ENCODE measurements around the gene UNKL.

UNKL gene

DNA sequence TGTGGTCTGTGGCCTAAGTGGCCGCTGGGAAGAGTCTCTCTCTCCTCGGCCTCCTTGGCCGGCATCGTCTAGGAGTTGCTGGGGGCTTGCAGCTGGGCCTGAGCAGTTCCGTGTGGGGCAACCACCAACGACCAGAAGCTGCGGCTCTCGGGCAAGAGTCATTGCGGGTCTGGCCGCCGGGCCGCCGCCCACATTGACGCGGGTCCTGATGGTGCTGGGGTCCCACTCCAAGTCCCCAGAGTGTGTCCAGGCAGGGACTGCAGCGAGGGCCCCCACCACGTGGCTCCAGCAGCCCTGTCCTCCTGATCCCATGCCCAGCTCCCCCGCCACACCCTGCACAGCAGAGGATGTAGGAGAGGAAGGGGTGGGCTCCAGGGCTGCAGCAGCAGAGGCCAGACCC, 30.9 kb downstream of the UNKL start:
- no peaks in the 10 kb centered on the region for H3K9me3 ChIP-seq (ENCODE audit: control insufficient read depth, insufficient read depth, low read depth, low read length)
- ChIA-PET POLR2A (interaction anchor here (0.7 kb wide), 1 partner anchor 17 kb away, joined by 4 read pairs; no protein-coding TSS in a partner anchor), CTCF (no interaction called here)
- H3K27ac ChIP-seq (ENCODE audit: extremely low read depth, low read depth, low read length): no peak overlapping the region
- H3K4me1 ChIP-seq (ENCODE audit: control insufficient read depth, insufficient read depth, low read length): 0 out of 2 replicates have a peak, but pooled peaks cover 2% of the 10 kb centered on the region
- TF ChIP-seq ZNF624 (tag by site-specific recombination; IDR thresholded peaks at IDR 0.05) (no peak), MZF1 (tag by site-specific recombination; IDR thresholded peaks at IDR 0.05; ENCODE audit: borderline replicate concordance) (no peak), ZNF48 (tag by site-specific recombination; IDR thresholded peaks at IDR 0.05) (no peak), SP7 (tag by site-specific recombination; IDR thresholded peaks at IDR 0.05) (no peak), TRIM28 (IDR thresholded peaks at IDR 0.05; ENCODE audit: borderline replicate concordance, low read length) (no peak), ZNF274 (IDR thresholded peaks at IDR 0.05; ENCODE audit: low read length) (no peak), ZNF274 (tag by site-specific recombination; IDR thresholded peaks at IDR 0.05; ENCODE audit: borderline replicate concordance) (no peak), ZNF24 (tag by site-specific recombination; IDR thresholded peaks at IDR 0.05) (no peak)
- peaks cover 0 to 18% of the 10 kb centered on the region in 2 experiments; a peak in 1 of 3 replicates for H3K36me3 ChIP-seq (ENCODE audit: control insufficient read depth in 2 of 2, insufficient read depth in 1 of 2, low read length in 2 of 2)
- H3K4me3 ChIP-seq (ENCODE audit: low read depth, low read length): no peak overlapping the region

DNA sequence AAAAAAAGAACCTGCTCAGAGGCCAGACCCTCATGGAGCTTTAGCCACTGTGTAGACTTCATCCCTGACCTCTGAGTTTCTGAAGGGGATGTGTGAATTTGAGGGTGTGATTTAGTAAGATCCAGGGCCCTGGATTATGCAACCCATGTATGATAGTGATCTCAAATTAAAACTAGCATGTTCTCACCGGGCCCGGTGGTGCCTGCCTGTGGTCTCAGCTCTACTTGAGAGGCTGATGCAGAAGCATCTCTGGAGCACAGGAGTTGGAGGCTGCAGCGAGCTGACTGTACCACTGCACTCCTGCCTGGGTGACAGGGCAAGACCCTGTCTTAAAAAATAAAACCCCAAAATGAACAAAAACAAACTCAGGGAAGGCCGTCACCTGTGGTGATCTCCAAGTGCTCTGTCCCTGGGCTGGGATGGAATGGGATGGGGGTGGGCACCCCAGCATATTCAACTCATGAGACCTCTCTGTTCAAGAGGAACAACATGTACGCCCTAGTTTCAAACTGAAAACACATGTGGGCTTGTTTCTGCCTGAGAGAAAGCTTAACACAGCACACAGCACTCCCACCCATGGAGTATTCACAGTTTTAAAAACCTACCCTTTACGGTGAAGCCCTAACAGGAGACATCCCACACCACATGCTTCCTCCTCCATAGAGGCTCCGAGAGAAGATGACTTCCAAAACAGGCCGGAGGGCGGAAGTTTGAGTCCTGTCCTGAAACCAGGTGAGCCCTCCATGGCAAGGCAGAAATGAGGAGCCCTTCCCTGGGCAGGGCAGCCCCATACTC, 32.7 kb downstream of the UNKL start:
- POLR2A ChIA-PET: no interaction called here
- peaks cover 0 to 11% of the 10 kb centered on the region in 2 experiments; a peak in 1 of 3 replicates for H3K36me3 ChIP-seq (ENCODE audit: control insufficient read depth in 2 of 2, insufficient read depth in 1 of 2, low read length in 2 of 2)
- H3K4me3 ChIP-seq (ENCODE audit: low read depth, low read length): no peak overlapping the region
- H3K9me3 ChIP-seq (ENCODE audit: control insufficient read depth, insufficient read depth, low read depth, low read length): no peaks in the 10 kb centered on the region
- CTCF ChIA-PET: interaction anchor here (2.3 kb wide), 1 partner anchor 18 kb away, joined by 7 read pairs; no protein-coding TSS in a partner anchor
- H3K4me1 ChIP-seq (ENCODE audit: control insufficient read depth, insufficient read depth, low read length): 0 out of 2 replicates have a peak, but pooled peaks cover 3% of the 10 kb centered on the region
- no peak overlapping the region for H3K27ac ChIP-seq (ENCODE audit: extremely low read depth, low read depth, low read length)
- TF ChIP-seq ZNF37A (tag by site-specific recombination; IDR thresholded peaks at IDR 0.05): no peak
- TF ChIP-seq ZNF785 (tag by site-specific recombination; IDR thresholded peaks at IDR 0.05): no peak
- no peak for TF ChIP-seq ZIC2 (tag by site-specific recombination; IDR thresholded peaks at IDR 0.05)
- TF ChIP-seq FEZF1 (tag by site-specific recombination; IDR thresholded peaks at IDR 0.05): no peak
- TF ChIP-seq TSHZ1 (tag by site-specific recombination; IDR thresholded peaks at IDR 0.05; ENCODE audit: borderline replicate concordance): no peak
- TF ChIP-seq ZNF830 (tag by site-specific recombination; IDR thresholded peaks at IDR 0.05; ENCODE audit: low read depth): no peak
- no peak for TF ChIP-seq PRDM10 (tag by site-specific recombination; IDR thresholded peaks at IDR 0.05)
- no peak for TF ChIP-seq ZNF19 (tag by site-specific recombination; IDR thresholded peaks at IDR 0.05; ENCODE audit: low read depth)
- TF ChIP-seq ZSCAN16 (tag by site-specific recombination; IDR thresholded peaks at IDR 0.05): no peak
- TF ChIP-seq, protein P1, sequence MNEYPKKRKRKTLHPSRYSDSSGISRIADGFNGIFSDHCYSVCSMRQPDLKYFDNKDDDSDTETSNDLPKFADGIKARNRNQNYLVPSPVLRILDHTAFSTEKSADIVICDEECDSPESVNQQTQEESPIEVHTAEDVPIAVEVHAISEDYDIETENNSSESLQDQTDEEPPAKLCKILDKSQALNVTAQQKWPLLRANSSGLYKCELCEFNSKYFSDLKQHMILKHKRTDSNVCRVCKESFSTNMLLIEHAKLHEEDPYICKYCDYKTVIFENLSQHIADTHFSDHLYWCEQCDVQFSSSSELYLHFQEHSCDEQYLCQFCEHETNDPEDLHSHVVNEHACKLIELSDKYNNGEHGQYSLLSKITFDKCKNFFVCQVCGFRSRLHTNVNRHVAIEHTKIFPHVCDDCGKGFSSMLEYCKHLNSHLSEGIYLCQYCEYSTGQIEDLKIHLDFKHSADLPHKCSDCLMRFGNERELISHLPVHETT (tag by site-specific recombination; IDR thresholded peaks at IDR 0.05): no peak
- no peak for TF ChIP-seq ZNF184 (tag by site-specific recombination; IDR thresholded peaks at IDR 0.05)
- no peak for TF ChIP-seq ZNF629 (tag by site-specific recombination; IDR thresholded peaks at IDR 0.05)
- no peak for TF ChIP-seq ZNF24 (tag by site-specific recombination; IDR thresholded peaks at IDR 0.05)
- no peak for TF ChIP-seq ATF2 (tag by site-specific recombination; IDR thresholded peaks at IDR 0.05; ENCODE audit: low read depth)
- no peak for TF ChIP-seq ZNF140 (tag by site-specific recombination; IDR thresholded peaks at IDR 0.05)
- TF ChIP-seq, protein P2, sequence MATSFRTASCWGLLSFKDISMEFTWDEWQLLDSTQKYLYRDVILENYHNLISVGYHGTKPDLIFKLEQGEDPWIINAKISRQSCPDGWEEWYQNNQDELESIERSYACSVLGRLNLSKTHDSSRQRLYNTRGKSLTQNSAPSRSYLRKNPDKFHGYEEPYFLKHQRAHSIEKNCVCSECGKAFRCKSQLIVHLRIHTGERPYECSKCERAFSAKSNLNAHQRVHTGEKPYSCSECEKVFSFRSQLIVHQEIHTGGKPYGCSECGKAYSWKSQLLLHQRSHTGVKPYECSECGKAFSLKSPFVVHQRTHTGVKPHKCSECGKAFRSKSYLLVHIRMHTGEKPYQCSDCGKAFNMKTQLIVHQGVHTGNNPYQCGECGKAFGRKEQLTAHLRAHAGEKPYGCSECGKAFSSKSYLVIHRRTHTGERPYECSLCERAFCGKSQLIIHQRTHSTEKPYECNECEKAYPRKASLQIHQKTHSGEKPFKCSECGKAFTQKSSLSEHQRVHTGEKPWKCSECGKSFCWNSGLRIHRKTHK (tag by site-specific recombination; IDR thresholded peaks at IDR 0.05): no peak
